NCI-H2107 treated with DMSO at 0.1 percent for 48 hours (cell line): ENCODE results near the gene CREM.
"Not testable (repeated sequence)": the region's sequence is repeated elsewhere in the genome, so short reads cannot be mapped to it uniquely, and the experiment has no call there.

Experiments
- DNase-seq: peaks from one replicate; lab custom pipeline; 2025; ENCODE audit not compliant: unreplicated experiment; lab: John Stamatoyannopoulos, UW

The CREM gene

GRCh38 chr10:35126530-35127288, at the start of gene CREM:
Gene CREM (plus strand): TSS chr10:35126846. CDS start chr10:35137836, 10,990 bp downstream.
- peak; percentile 65 for DNase-seq

- DNase-seq: no peak
Observed at GRCh38 chr10:35079265-35079664, 47.4 kb upstream of the CREM start.

GRCh38 chr10:35079763-35080162, 46.9 kb upstream of the CREM start:
- no peak for DNase-seq

DNA sequence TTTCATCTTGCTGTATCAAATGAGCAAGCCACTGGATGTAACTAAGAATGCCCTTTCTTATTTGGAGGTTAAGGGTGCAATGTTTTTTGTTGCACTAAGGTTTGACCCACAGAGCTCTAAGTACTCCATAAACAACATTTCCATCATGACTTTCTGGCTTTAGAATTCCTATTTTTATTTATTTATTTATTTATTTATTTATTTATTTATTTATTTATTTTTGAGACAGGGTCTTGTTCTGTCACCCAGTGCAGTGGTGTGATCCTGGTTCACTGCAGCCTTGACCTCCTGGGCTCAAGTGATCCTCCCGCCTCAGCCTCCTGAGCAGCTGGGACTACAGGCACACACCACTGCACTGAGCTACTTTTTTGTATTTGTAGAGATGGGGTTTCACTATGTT, 46.4 kb upstream of the CREM start:
- not testable (repeated sequence) for DNase-seq

DNA sequence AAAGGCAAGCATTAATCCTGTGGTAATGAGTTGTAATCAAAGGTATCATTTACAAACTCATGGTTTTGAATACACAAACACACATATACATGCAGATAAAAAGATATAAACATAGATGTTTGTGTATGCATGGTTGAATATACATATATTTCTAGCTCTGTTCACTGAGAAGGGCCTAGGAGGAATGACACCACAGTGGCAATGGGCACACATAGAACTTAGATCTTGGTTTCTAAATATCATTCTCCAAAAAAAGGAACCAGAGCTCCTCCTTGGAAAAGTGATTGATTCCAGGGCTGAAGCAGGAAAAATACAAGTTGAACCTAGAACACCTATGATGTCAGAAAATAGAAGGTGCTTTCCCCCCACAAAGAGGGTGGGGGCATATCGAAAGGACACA, 43.4 kb upstream of the CREM start:
- DNase-seq: no peak

- no peak for DNase-seq
Observed at GRCh38 chr10:35089611-35090161, 37.0 kb upstream of the CREM start.

DNA sequence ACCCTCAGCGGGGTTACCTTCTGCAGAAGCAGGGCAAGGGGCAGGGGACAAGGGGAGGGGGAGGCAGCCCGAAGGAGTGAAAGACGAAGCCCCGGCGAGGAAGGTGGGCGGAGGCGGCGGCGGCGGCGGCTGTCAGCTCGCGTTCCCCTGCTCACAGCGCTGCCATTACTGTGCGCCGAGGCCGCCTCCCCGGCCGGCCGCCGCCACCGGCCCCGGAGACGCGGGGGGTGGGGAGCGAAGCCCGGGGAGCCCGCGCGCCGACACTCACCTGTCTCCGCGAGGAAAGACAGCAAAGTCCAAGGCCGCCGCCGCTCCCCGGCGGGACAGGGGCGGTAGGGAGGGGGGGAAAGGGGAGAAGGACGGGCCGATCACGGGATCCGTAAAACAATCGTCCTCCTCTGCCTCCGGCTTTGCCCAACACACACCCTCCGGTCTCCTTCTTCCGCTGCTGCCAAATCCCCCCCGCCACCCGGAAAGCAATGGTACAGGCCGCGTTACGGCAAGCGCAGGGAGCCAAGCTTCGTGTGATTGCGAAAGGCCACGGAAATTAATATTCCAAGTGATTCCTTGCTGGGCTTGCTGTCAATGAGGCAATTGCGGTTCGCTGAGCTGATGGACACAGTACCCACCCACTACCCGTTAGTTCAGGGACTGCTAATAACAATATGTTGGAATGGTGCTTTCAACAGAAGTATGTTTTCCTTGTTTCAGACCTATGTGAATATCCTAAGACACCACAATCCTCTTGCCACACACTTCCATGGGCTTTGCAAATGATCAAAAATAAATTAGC, 36.3 kb upstream of the CREM start, which contains the start of gene CUL2:
TSS of gene CUL2 (minus strand) at position 180 of the 793 bp plus-strand sequence. CDS start 19,024 bp downstream, outside the sequence.
- peak; percentile 61 for DNase-seq

DNA sequence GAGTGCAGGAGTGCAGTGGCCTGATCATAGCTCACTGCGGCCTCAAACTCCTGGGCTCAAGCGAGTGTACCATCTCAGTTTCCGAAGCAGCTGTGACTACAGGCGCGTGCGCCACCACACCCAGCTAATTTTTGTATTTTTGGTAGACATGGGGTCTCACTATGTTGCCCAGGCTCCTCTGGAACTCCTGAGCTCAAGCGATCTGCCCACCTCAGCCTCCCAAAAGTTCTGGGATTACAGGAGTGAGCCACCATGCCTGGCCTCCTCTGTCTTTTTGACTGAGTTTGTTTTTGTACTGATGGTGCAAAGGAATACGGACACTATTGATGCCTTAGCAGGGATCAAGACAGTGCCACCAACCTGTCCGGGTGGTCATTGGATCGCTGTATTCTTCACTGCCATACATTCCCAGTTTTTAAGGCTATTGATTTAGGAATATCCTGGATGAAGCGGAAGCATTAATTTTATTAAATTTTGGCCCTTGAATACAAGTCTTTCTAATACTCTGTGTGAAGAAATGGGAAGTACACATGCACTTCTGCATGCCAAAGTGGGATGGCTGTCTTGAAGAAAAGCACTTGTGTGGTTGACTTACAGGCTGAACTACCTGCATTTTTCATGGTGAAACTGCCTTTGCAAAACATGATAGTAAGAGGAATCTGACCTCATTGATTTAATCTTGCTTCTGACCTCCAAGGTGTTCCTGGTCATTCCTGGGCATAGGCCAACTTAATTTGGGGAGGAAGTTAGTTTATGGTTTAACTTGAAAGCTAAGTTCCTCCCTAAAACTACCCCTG, 34.5 kb upstream of the CREM start:
- no peak for DNase-seq

DNA sequence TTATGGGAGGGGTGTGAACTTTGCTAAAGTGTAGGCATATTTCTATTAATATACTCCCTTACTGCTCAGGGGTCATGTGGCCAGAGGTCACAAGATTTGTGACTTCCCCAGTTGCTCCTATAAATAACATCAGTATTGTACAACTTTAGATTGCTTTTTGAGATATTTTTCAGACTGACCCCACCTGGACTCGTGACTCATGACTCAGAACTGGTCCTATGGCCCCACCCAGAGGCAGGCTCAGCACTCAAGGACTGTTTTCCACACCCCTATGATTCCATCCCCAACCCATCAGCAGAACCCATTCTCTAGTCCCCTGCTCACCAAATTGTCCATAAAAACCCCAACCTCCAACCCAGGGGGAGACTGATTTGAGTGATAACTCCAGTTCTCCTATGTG, 33.8 kb upstream of the CREM start:
- DNase-seq: no peak

DNA sequence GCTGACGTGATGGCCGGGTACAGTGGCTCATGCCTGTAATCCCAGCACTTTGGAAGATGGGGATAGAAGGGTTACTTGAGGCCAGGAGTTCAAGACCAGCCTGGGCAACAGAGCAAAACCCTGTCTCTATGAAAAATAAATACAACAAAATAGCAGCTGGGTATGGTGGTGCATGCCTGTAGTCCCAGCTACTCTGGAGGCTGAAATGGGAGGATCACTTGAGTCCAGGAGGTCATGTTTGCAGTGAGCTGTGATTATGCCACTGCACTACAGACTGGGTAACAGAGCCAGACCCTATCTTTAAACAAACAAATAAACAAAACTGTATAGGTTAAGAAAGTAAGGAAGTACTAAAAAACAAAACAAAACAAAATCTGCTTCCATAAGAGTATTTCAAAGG, 30.3 kb upstream of the CREM start:
- DNase-seq: no peak

DNA sequence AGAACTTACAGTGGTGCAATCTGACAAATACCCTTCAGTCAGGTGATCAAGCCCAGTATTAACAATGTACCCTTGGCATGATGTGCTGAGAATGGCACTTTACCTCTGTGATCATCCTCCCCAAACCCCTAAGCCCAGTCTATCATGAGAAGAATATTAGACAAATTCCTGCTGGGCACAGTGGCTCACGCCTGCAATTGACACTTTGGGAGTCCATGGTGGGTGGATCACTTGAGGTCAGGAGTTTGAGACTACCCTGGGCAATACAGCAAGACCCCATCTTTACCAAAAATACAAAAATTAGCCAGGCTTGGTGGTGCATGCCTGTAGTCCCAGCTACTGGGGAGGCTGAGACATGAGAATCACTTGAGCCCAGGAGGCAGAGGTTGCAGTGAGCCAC, 29.1 kb upstream of the CREM start:
- no peak for DNase-seq

GRCh38 chr10:35103882-35104281, 22.8 kb upstream of the CREM start:
- DNase-seq: no peak

DNA sequence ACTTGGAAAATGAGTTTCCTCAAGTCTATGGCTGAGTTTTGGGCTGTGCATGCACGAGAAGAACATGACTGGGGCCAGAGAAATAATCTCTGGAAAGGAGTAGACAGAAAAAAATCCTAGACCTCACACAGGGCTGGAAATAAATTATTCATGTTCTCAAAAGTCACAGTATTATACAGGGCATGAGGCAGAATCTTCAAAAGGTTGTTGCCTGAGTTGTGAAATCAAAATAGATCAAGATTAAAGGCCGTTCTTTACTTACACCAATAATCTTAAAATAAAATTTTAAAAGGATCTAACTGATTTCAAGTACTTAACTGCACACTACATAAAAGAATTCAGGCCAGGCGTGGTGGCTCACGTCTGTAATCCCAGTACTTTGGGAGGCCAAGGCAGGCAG, 14.1 kb upstream of the CREM start:
- DNase-seq: no peak

DNA sequence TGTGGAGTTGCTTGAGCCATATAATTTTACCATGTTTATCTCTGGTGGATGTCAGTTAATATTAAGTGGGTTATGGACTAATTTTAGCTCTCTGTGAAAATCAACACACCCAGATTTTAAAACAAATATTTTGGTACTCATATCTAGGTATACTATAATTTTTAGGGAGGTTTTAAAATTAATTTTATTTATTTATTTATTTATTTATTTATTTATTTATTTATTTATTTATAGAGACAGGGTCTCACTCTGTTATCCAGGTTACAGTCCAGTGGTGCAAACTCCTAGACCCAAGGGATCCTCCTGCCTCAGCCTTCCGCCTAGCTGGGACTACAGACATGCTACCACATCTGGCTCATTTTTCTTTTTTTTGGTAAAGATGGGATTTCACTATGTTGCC, 7.3 kb upstream of the CREM start:
- DNase-seq: no peak

DNA sequence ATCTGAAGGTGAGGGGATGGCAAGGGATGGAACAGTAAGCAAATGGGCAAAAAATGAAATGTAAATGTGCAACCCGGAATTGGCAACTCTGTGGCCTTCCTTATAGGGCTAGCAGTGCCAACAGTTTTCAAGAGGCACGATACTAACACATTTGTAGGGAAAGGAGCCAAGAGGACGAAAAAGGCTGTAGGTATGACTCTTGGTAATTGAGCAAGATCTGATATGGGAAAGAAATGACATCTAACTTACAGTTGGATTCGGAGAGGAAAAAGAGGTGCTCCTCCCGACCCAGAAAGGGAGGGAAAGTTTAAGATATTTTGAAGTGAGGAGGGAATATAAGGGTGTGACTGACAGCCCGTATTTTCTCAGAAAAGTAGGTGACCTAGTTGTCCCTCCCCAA, 2.1 kb upstream of the CREM start:
- no peak for DNase-seq

- no peak for DNase-seq
Observed at GRCh38 chr10:35126062-35126529, 550 bp upstream of the CREM start.

DNA sequence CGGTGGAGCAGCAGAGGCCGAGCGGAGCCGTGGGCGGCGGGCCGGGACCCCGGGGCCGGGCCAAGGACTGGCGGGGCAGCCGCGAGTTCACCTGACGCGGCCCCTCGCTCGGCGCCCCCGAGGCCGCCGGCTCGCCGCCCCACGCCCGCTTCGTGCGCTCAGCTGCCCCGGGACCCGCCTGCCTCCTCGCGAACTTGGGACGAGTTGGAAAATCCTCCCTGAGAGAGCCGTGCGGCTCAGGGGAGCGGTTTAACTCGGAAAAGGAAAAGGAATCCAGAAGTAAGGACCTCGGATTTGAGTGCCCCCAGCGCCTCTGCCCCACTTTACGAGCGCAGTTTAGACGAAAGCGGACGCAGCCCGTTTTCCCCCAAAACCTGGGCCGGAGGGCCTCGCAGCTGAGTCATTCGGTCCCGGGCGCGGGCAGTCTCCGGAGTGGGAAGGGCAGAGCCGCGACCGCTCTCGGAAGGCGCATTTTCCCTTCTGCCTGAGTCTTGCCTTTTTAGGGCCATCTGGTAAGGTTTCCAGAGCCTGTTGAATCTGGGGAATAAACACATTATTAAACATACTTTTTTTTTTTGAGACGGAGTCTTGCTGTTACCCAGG, 744 bp downstream of the CREM start:
- no peak for DNase-seq

DNA sequence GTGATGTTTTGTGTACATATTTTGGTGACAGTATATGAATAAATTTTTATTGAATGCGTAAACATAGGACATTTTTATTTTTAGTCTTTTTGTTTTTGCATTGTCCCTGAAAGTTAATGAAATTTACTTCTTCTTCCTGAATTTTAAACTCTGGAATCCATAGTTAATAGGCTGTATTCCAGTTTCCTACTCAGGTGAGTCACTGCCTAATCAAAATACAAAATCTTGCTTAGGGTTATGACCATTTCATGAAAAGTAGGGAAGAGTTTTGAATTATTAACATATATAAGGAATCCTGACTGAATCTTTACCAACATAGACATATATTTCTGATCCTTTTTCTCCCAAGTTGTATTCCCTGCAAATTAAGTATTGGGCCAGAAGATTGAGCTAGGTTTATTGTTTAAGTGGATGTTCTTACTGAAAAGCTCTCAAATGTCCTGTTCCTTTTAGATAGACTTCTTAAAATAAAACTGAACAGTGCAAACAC, 2.6 kb downstream of the CREM start:
- DNase-seq: no peak

DNA sequence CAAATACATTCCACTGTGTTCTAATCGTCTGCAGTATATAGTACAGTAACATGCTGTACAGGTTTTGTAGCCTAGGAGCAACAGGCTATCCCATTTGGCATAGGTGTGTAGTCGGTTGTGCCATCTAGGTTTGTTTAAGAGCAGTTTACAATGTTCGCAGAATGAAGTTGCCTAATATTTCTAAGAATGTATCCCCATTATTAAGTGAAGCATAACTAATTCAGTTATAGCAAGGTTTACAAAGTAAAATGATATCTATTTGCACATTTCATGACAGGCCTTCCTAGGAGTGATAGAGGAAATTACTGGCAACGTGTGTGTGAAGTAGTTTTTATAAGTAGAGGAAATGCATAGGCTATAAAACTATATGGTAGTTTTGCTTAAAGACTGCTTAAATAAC, 4.0 kb downstream of the CREM start:
- DNase-seq: no peak

DNA sequence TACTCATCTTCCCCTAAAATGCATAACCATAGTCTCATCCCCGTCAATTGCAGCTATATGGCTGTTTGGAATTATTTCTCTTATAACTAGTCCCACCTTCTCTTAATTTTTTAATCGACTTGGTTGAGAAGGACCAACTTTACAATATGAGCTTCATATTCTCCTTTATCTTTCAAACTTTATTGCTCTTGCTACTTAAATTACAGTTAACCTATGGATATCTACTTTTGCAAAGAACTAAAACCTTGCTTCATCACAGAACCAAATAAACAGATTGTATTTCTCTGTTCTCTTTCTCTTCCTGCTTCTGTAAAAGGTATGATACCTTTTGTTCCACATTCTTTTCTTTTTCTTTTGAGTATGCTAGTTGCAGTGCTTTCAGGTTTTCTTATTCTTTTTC, 6.1 kb downstream of the CREM start:
- no peak for DNase-seq

GRCh38 chr10:35133586-35133985, 6.9 kb downstream of the CREM start:
- no peak for DNase-seq
